HG02623 (cell line): ENCODE measurements around the gene UBB.

Experiments used
- ATAC-seq: cut with Tn5 transposase; IDR thresholded peaks from one replicate; pipeline ENCODE4 v1.9.1; 2021; ENCODE audit warnings: moderate library complexity; ENCODE audit not compliant: unreplicated experiment

The UBB gene

DNA sequence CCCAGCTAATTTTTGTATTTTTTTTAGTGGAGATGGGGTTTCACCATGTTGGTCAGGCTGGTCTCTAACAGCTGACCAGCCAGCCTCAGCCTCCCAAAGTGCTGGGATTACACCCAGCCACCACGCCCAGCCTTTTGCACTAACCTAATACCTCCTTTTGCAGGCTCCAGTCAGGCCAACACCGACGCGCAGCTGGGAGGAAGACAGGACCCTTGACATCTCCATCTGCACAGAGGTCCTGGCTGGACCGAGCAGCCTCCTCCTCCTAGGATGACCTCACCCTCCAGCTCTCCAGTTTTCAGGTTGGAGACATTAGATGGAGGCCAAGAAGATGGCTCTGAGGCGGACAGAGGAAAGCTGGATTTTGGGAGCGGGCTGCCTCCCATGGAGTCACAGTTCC is 36.5 kb downstream of the UBB start:
- ATAC-seq, result no peak

DNA sequence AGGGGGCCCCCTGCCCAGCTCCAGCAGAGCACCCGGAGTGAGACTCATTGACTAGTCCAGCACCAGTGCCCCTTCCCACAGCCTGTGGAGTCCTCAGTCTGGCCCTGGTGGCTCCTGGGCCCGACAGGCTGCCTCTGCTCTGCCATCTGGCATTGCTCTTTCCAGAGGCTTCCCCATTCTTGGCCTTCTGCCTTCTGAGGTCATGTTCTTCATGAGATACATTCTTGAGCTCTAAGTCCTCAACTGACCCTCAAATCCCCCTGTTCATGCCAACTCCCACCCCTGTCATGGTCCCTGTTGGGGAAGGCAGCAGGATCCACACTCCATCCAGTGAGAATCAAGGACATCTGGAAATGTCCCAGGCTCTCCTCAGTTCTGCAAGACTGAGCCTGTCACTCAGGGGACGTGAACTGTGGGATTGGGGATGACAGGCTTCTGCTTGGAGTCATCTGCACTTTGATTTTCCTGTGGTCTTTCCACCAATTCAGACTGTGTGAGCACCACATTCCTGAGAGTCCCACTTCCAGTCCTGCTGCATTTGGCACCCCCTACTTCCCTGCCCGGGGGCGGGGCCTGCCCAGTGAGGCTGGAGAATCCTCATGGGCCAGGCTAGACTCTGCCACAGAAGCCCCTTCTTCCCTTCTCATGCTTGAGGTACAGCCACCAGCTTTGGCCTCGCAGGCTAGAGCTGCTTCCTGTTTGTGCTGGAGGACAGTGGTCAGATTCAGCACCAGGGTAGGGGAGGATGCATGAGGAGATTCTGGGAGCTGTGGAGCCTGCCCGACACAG is 37.2 kb downstream of the UBB start:
- no peak for ATAC-seq

DNA sequence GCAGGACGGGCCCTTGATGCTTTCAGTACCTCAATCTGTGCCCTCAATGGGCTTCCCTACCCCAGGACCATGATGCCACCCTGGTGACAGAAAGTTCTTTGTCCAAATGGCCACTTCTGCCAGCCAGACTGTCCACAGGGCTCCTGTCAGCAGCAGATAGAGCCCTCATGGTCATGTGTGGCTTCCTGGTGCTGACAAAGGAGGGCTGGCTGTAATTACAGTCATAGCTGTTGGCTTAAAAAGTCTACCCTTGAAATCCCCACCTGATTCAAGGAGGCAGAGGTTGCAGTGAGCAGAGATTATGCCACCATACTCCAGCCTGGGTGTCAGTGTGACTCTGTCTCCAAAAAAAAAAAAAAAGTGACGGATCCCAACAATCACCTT is 37.8 kb downstream of the UBB start:
- no peak for ATAC-seq

DNA sequence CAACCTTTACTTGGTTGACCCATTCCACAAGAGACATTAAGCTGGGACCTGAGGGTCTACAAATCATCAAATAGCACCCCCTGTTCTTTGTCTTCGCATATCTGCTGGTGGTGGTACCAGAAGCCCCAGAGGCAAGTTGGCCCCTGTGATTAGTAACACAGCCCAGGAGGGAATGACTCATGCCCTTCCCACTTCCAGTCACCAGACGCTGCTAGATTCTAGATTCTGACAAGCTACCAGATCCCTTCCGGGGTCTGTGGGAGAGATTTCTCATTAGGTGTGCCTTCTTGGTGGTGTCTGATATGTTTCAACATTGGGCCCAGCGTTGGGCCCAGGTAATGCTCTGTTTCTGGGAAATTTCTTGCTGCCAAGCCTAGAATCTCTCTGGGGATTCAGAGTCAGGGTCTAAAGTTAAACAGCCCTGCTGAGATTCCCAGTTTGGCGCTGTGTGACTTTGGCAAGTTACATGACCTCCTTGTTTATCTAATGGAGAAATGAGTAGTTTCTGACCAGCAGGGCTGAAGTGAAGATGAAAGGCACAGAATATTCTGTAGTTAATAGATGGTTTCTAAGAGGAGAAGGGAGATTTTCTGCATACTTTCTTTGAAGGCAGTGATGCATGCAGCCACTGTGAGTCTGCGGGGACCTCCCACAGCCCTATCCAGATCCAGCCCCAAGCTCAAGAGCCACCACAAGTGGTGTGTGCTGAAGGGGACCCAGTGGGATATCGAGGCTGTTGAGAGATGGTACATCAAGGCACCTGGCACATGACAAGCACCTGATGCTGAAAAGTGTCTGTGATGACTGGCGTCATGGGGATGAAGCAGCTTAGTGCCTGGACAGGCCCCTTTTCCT is 38.4 kb downstream of the UBB start:
- ATAC-seq, result peak; percentile 35

DNA sequence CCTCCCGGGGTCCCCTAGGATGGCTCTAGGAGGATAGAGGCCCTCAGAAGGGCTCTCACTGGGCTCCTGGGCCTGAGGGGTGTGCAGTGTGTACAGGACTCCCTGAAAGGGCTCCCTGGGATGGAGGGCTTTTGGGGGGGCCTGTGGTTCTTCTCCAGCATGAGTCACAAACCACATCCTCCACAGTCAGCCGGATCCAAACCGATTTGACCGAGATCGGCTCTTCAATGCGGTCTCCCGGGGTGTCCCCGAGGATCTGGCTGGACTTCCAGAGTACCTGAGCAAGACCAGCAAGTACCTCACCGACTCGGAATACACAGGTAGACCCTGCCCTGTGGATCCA is 39.0 kb downstream of the UBB start:
- no peak for ATAC-seq

DNA sequence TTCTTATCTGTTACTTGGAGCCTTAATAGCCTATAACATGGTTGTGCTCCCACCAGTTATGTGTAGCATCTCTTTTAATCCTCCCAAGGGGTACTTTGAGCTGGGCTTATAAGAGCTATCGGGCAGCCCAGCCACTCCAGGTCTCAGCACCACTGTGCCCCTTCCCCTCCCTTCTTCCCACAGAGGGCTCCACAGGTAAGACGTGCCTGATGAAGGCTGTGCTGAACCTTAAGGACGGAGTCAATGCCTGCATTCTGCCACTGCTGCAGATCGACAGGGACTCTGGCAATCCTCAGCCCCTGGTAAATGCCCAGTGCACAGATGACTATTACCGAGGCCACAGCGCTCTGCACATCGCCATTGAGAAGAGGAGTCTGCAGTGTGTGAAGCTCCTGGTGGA is 41.5 kb downstream of the UBB start:
- no peak for ATAC-seq

DNA sequence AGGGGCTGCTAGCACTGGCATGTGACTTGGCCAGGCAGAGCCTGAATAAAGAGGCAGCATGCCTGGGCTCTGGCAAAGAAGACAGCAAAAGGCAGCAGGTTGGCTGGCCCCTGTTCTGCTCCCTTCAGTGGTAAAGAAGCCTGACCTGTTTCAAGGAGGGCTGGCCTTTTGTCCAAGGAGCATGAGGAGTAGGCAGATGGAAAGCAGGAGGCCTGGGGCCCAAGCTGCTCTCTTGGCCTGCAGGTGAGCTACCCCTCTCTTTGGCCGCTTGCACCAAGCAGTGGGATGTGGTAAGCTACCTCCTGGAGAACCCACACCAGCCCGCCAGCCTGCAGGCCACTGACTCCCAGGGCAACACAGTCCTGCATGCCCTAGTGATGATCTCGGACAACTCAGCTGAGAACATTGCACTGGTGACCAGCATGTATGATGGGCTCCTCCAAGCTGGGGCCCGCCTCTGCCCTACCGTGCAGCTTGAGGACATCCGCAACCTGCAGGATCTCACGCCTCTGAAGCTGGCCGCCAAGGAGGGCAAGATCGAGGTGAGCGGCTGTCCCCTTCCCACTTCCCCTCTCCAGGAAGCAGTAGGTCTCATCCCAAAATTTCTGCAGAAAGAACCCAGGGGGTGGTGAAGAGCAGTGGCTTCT is 42.5 kb downstream of the UBB start:
- no peak for ATAC-seq

DNA sequence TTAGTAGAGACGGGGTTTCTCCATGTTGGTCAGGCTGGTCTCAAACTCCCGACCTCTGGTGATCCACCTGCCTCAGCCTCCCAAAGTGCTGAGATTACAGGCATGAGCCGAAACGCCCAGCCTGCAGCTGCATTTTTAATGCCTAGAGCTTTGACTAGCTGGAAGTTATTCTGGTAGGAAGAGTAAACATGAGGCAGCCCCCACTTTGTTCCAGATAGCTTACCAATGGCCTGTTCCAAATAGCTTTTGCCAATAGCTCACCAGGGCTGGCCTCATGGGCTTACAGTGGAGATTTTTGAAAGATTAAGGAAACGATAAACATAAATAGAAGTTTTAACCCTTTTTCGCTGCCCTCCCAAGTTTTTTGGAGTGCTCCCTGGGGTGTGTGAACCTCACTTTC is 44.3 kb downstream of the UBB start:
- ATAC-seq, result no peak

DNA sequence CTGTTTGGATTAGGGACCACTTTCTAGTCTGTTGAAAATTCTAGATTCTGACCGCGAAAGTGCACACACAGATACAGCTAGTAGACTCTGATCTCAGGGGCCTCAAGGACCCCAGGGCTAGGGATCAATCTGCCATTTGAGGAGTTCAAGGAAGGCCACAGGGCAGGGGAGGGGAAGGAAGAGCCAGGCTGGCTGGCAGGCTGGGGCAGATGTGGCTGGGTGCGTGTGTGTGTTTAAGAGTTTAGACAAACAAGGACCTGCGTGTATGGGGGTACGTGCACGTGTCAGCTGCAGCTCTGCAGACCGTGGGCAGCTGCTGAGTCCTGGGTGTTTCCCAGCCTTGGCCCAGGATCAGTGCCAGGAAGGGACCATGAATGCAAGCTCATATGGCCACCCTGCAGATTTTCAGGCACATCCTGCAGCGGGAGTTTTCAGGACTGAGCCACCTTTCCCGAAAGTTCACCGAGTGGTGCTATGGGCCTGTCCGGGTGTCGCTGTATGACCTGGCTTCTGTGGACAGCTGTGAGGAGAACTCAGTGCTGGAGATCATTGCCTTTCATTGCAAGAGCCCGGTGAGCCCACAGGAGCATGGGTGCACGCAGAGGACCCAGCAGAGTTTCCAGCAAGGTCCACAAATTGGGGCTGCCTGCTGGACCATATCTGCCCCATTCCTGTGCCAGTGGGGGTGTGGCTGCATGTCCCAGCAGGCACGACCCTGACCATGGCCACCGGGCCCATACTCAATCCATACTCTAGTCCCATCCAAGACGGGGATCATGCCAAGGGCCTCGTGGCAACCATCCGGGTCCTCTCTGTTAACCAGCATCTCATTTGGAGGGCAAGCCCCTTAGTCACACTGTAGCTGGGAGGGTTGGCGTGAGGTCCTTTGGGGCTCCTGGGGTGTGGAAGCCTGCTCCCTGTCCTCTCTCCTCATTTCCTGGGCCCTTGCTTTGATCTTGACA is 45.1 kb downstream of the UBB start:
- ATAC-seq, result no peak

DNA sequence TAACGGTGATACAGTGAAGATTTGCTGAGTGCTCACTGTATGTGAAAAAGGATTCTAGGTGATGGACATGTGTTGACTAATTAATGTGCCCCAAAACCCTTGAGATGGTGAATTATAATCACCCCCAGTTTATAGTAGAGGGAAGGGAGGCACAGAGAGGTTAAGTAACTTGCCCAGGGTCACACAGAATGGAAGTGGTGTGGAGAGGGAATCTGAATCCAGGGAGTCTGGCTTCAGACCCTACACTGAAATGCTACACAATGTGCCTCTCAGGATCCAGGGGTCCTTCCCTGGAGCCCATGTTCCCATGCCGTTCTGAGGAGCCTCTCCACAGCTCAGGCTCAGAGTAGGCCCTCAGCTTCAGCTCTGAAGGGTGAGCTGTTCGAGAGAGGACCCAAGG is 46.1 kb downstream of the UBB start:
- ATAC-seq, result no peak

DNA sequence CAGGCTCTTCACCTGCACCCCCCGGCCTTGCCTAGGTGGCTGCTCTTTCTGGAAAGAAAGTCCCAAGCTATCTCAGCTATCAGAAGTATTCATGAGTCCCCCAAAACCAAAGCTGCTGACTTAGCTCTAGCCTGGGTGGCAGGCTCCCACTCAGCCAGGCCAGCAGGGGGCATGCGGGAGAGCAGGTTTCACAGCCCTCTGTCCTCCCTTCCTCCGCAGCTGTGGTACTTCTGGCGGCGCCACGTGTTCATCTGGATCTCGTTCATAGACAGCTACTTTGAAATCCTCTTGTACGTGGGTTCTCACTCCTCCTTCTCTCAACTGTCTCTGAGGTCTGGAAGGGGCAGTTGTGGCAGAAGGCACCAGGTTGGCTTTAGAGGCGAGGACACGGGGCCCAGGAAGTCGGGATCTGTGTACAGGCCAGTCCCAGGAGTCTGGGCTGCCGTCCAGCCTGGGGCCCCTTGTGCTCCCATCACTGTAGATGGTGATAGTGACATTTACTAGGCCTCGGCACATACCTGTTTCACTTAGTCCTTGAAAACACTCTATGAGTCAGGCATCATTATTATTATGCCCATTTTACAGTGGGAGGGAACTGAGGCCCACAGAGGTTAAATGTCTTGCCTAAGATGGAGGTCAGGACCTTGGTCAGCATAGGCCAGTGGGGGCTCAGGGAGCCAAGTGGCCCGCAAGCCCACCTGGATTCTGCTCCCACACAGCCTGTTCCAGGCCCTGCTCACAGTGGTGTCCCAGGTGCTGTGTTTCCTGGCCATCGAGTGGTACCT is 47.4 kb downstream of the UBB start:
- ATAC-seq, result no peak

DNA sequence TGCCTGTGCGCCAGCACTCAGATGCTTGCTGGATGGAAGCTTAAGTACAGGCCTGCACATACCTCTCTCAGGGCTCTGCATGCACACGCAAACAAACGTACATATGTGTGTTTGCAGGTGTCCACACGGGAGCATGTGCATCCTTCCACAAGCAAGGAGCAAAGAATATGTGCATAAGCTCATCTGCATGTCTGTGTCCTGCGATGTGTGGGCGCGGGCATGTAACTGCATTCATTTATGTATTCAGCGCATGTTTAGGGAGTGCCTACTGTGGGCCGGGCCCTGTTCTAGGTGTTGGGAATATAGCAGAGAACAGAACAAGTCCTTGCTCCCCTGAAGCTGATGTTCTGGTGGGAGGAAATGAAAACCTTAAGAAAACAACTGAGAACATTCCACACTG is 48.2 kb downstream of the UBB start:
- no peak for ATAC-seq

DNA sequence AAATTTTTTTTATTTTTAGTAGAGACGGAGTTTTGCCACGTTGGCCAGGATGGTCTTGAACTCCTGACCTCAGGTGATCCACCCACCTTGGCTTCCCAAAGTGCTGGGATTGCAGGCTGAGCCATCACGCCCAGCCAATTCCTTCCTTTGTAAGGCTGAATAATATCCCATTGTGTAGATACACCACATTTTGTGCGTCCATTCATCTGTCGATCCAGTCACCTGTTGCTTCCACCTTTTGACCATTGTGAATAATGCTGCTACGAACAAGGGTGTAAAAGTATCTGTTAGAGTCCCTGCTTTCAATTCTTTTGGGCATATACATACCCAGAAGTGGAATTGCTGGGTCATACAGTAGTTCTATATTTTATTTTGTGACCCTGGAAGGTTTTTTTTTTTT is 49.8 kb downstream of the UBB start:
- no peak for ATAC-seq

DNA sequence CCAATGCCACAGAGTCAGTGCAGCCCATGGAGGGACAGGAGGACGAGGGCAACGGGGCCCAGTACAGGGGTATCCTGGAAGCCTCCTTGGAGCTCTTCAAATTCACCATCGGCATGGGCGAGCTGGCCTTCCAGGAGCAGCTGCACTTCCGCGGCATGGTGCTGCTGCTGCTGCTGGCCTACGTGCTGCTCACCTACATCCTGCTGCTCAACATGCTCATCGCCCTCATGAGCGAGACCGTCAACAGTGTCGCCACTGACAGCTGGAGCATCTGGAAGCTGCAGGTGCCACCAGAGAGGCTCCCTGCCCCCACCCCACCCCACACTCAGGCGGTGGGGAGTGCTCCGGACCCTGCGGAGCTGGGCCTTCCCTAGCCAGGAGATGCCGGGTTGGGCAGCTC is 51.1 kb downstream of the UBB start:
- no peak for ATAC-seq
